Ovary (tissue), 3 donors: ENCODE measurements around the gene SH3BGRL2.

Source experiments
- CTCF ChIP-seq, 3 donors: fragments of 450-650 bp in 2 of 3; fragments of 200-600 bp in 1 of 3; IDR thresholded peaks; one replicate each; pipeline versions ENCODE4 v1.5.1 to v1.8.0; 2016 to 2022; ENCODE audit warnings: antibody characterized with exemption in 3 of 3, mild to moderate bottlenecking in 1 of 3
- POLR2A ChIP-seq: fragments of 450-650 bp; IDR thresholded peaks from one replicate; pipeline ENCODE4 v1.6.1; 2017; ENCODE audit warnings: antibody characterized with exemption, mild to moderate bottlenecking, moderate library complexity
- donor health status: DM: no; HTN: no; CAD: no.

- TF ChIP-seq POLR2A: no peak
- TF ChIP-seq CTCF (IDR thresholded peaks at IDR 0.05): no peak
Observed at GRCh38 chr6:79647741-79648140, 16.6 kb downstream of the SH3BGRL2 start.
